ENCODE results near the gene ENOX1. TPM values are rescaled to one million over a fixed set of nuclear protein-coding genes. Genes with fewer than 3 reads are reported as not detected.

ENOX1 gene
- total and polyA plus RNA-seq, 2 of the 13 experiments (the other 11 are each of a cell fraction or from before 2014, with no cell fraction given) = not detected

GRCh38 chr13:43737392-43737923, 49.3 kb downstream of the ENOX1 start:
- no peak overlapping the region for H3K4me3 ChIP-seq (replicated peaks in 1 of 3; ENCODE audit: insufficient read depth in 1 of 3, low read depth in 2 of 3, low read length in 3 of 3)
- FAIRE-seq (no peak), ATAC-seq (no peak), DNase-seq (ENCODE audit: low spot score) (no peak)
- ChIA-PET CTCF (ENCODE audit: low intra/inter-chr PET ratio, low total read pairs) (no interaction called here), POLR2A (no interaction called here)
- 0% methylated on average over 2 of the region's 3 CpGs for WGBS (ENCODE audit: low lambda C conversion rate)
- H3K27ac ChIP-seq (ENCODE audit: extremely low read length, insufficient read depth, low read length) = no peak overlapping the region
- no peaks in the 10 kb centered on the region for H3K27me3 ChIP-seq (ENCODE audit: control insufficient read depth in 1 of 2, insufficient read depth in 2 of 2, low read length in 2 of 2)
- in situ Hi-C loops (cut with HindIII; ENCODE audit: extremely low pct_ligation_motif_present, low pct_unique_long_range_greater_than_20kb) (no loop called here), intact Hi-C loops (cut with micrococcal nuclease; ENCODE audit: unreplicated experiment) (no loop called here)
- H3K9me3 ChIP-seq (ENCODE audit: low read length) = no peaks in the 10 kb centered on the region
- TF ChIP-seq MAZ (IDR thresholded peaks at IDR 0.05; ENCODE audit: borderline replicate concordance, low read depth, low read length) (no peak), MAZ (CRISPR knock-in tag; IDR thresholded peaks at IDR 0.05; ENCODE audit: low read depth) (no peak), MNT (IDR thresholded peaks at IDR 0.05) (peak; percentile 99)
- H3K79me2 ChIP-seq (ENCODE audit: insufficient read depth, low read length) = no peaks in the 10 kb centered on the region
- no peak overlapping the region for H3K4me2 ChIP-seq (ENCODE audit: low read depth, low read length)
- no peaks in the 10 kb centered on the region; the same call in 1 of the 2 replicates for H4K20me1 ChIP-seq (ENCODE audit: insufficient read depth, low read length)
- H2AFZ ChIP-seq (ENCODE audit: low read length) = no peak overlapping the region
- H3K4me1 ChIP-seq (ENCODE audit: insufficient read depth, low read length) = no peaks in the 10 kb centered on the region
- no peak overlapping the region for H3K9ac ChIP-seq (ENCODE audit: insufficient read depth, low read depth, low read length)
- BruUV-seq (replicated peaks) = no TSS peak
- H3K36me3 ChIP-seq (replicated peaks in 1 of 2; ENCODE audit: control insufficient read depth in 1 of 2, insufficient read depth in 2 of 2, low read length in 2 of 2) = no peaks in the 10 kb centered on the region

- CTCF ChIA-PET (ENCODE audit: low intra/inter-chr PET ratio, low total read pairs) = no interaction called here
- TF ChIP-seq ZNF235 (CRISPR knock-in tag; IDR thresholded peaks at IDR 0.05; ENCODE audit: borderline replicate concordance) = no peak
- no peak for TF ChIP-seq KAT2B (IDR thresholded peaks at IDR 0.05; ENCODE audit: borderline replicate concordance, low read depth, low read length)
- no peak for TF ChIP-seq ZBTB49 (CRISPR knock-in tag; IDR thresholded peaks at IDR 0.05; ENCODE audit: borderline replicate concordance)
- no peak for TF ChIP-seq PRDM10 (CRISPR knock-in tag; IDR thresholded peaks at IDR 0.05; ENCODE audit: low read depth)
These were observed 54.0 kb downstream of the ENOX1 start for GRCh38 chr13:43732726-43733125.

More at GRCh38 chr13:43732726-43733125, 54.0 kb downstream of the ENOX1 start:
- DNase-seq (ENCODE audit: low spot score) (no peak), ATAC-seq (no peak), FAIRE-seq (no peak)
- intact Hi-C loops (cut with micrococcal nuclease; ENCODE audit: unreplicated experiment) = no loop called here
- WGBS (ENCODE audit: low lambda C conversion rate) = no CpG with 5 or more reads among the region's 3 CpGs
- no peak overlapping the region for H3K27ac ChIP-seq (ENCODE audit: extremely low read length, insufficient read depth, low read length)
- POLR2A ChIA-PET = no interaction called here
- H2AFZ ChIP-seq (ENCODE audit: low read length) = no peak overlapping the region
- H3K79me2 ChIP-seq (ENCODE audit: insufficient read depth, low read length) = no peaks in the 10 kb centered on the region
- no peak overlapping the region for H3K9ac ChIP-seq (ENCODE audit: insufficient read depth, low read depth, low read length)
- BruUV-seq (replicated peaks) = no TSS peak
- no peak overlapping the region for H3K4me3 ChIP-seq (replicated peaks in 1 of 3; ENCODE audit: insufficient read depth in 1 of 3, low read depth in 2 of 3, low read length in 3 of 3)
- H3K36me3 ChIP-seq (replicated peaks in 1 of 2; ENCODE audit: control insufficient read depth in 1 of 2, insufficient read depth in 2 of 2, low read length in 2 of 2) = no peaks in the 10 kb centered on the region
- no peak overlapping the region for H3K4me2 ChIP-seq (ENCODE audit: low read depth, low read length)
- H3K27me3 ChIP-seq (ENCODE audit: control insufficient read depth in 1 of 2, insufficient read depth in 2 of 2, low read length in 2 of 2) = no peaks in the 10 kb centered on the region
- no peaks in the 10 kb centered on the region for H4K20me1 ChIP-seq (ENCODE audit: insufficient read depth, low read length)
- in situ Hi-C loops (cut with HindIII; ENCODE audit: extremely low pct_ligation_motif_present, low pct_unique_long_range_greater_than_20kb) = no loop called here
- no peaks in the 10 kb centered on the region for H3K4me1 ChIP-seq (ENCODE audit: insufficient read depth, low read length)
- H3K9me3 ChIP-seq (ENCODE audit: low read length) = no peaks in the 10 kb centered on the region

Data from HepG2 (cell line).